ENCODE data around the gene TTC9.

Gene TTC9

GRCh38 chr14:70660967-70661893 is 19.5 kb downstream of the TTC9 start:
- Histone ChIP-seq H3K27me3 (ENCODE audit: low read length) (no peaks in the 10 kb centered on the region), H3K27ac (ENCODE audit: low read depth, low read length) (peak overlapping the region; percentile 98), H3K9ac (ENCODE audit: low read length) (peak overlapping the region; percentile 57), H2AFZ (ENCODE audit: low read depth, low read length, severe bottlenecking) (no peak overlapping the region), H3K9me3 (ENCODE audit: insufficient read depth, low read length) (no peaks in the 10 kb centered on the region), H3K4me3 (ENCODE audit: insufficient read depth, low read length, poor library complexity, severe bottlenecking) (peak overlapping the region; percentile 0), H3K9me2 (replicated peaks; ENCODE audit: insufficient read depth, low read length) (no peaks in the 10 kb centered on the region), H3K36me3 (ENCODE audit: low read length) (peaks cover 6% of the 10 kb centered on the region), H3F3A (ENCODE audit: insufficient read depth) (peaks cover 83% of the 10 kb centered on the region), H3K79me2 (ENCODE audit: insufficient read depth, low read length) (peaks cover 85% of the 10 kb centered on the region), H3K4me2 (ENCODE audit: low read depth, low read length, poor library complexity, severe bottlenecking) (peak overlapping the region; percentile 85), H4K20me1 (ENCODE audit: low read depth, low read length) (no peaks in the 10 kb centered on the region)
- TF ChIP-seq CTCF (IDR thresholded peaks at IDR 0.05; ENCODE audit: insufficient read depth, low read length, poor library complexity, severe bottlenecking) (peak; percentile 37), EZH2phosphoT487 (conservative IDR thresholded peaks at IDR 0.05; ENCODE audit: low read length) (no peak)

- Histone ChIP-seq H3K4me3 (ENCODE audit: insufficient read depth, low read length, poor library complexity, severe bottlenecking) (no peak overlapping the region), H3K36me3 (ENCODE audit: low read length) (peaks cover 1% of the 10 kb centered on the region; the same call in 1 of the 2 replicates), H3K27ac (ENCODE audit: low read depth, low read length) (peak overlapping the region; percentile 98), H3F3A (ENCODE audit: insufficient read depth) (peaks cover 87% of the 10 kb centered on the region), H3K9ac (ENCODE audit: low read length) (peak overlapping the region; percentile 57), H2AFZ (ENCODE audit: low read depth, low read length, severe bottlenecking) (no peak overlapping the region), H3K27me3 (ENCODE audit: low read length) (no peaks in the 10 kb centered on the region), H3K9me2 (replicated peaks; ENCODE audit: insufficient read depth, low read length) (no peaks in the 10 kb centered on the region), H4K20me1 (ENCODE audit: low read depth, low read length) (no peaks in the 10 kb centered on the region), H3K9me3 (ENCODE audit: insufficient read depth, low read length) (no peaks in the 10 kb centered on the region), H3K79me2 (ENCODE audit: insufficient read depth, low read length) (peaks cover 85% of the 10 kb centered on the region), H3K4me2 (ENCODE audit: low read depth, low read length, poor library complexity, severe bottlenecking) (peak overlapping the region; percentile 85)
- TF ChIP-seq CTCF (IDR thresholded peaks at IDR 0.05; ENCODE audit: insufficient read depth, low read length, poor library complexity, severe bottlenecking) (no peak), EZH2phosphoT487 (conservative IDR thresholded peaks at IDR 0.05; ENCODE audit: low read length) (no peak)
These were observed 20.4 kb downstream of the TTC9 start for GRCh38 chr14:70662080-70662479.

GRCh38 chr14:70662816-70663215 is 21.1 kb downstream of the TTC9 start:
- peak overlapping the region; percentile 57; the same call in 1 of the 2 replicates for H3K9ac ChIP-seq (ENCODE audit: low read length)
- TF ChIP-seq EZH2phosphoT487 (conservative IDR thresholded peaks at IDR 0.05; ENCODE audit: low read length), result no peak
- TF ChIP-seq CTCF (IDR thresholded peaks at IDR 0.05; ENCODE audit: insufficient read depth, low read length, poor library complexity, severe bottlenecking), result no peak
- peaks cover 2% of the 10 kb centered on the region; the same call in 1 of the 2 replicates for H3K36me3 ChIP-seq (ENCODE audit: low read length)
- H3K27me3 ChIP-seq (ENCODE audit: low read length), result no peaks in the 10 kb centered on the region
- no peaks in the 10 kb centered on the region for H3K9me3 ChIP-seq (ENCODE audit: insufficient read depth, low read length)
- H3K79me2 ChIP-seq (ENCODE audit: insufficient read depth, low read length), result peaks cover 85% of the 10 kb centered on the region
- H3K27ac ChIP-seq (ENCODE audit: low read depth, low read length), result peak overlapping the region; percentile 98
- H3K4me2 ChIP-seq (ENCODE audit: low read depth, low read length, poor library complexity, severe bottlenecking), result peak overlapping the region; percentile 85
- H3K9me2 ChIP-seq (replicated peaks; ENCODE audit: insufficient read depth, low read length), result no peaks in the 10 kb centered on the region
- no peaks in the 10 kb centered on the region for H4K20me1 ChIP-seq (ENCODE audit: low read depth, low read length)
- no peak overlapping the region for H3K4me3 ChIP-seq (ENCODE audit: insufficient read depth, low read length, poor library complexity, severe bottlenecking)
- peaks cover 89% of the 10 kb centered on the region for H3F3A ChIP-seq (ENCODE audit: insufficient read depth)
- no peak overlapping the region for H2AFZ ChIP-seq (ENCODE audit: low read depth, low read length, severe bottlenecking)
